ENCODE results near the gene KCNT2. TPM values are rescaled to one million over a fixed set of nuclear protein-coding genes. Genes with fewer than 3 reads are reported as not detected.

The KCNT2 gene
- polyA plus RNA-seq, 2 of the 4 experiments (the other 2 are of a cell fraction): 0.14 to 1.7 TPM

DNA sequence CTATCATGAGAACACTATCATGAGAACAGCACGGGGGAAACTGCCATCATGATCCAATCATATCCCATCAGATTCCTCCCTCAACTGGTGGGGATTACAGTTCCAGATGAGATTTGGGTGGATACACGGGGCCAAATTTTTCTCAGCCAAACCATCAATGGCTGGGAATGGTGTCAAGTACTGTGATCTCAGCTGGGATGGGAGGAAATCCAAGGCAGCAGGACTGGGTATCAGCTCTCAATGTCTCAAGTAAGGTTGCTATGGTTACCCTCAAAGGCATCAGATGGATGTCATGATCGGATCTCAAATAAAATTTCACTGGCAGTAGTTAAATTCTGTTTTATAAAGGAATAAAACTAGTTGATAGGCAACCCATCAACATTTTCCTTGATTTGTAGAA, 399.0 kb downstream of the KCNT2 start:
- 62% methylated on average over 3 of the region's 3 CpGs for WGBS (ENCODE audit: missing lambda C conversion rate)
- H3K4me3 ChIP-seq: no peak overlapping the region
- DNase-seq (ENCODE audit: low read depth in 1 of 2, low spot score in 1 of 2) (no peak), ATAC-seq (no peak), FAIRE-seq (no peak)
- H3K4me2 ChIP-seq: no peak overlapping the region
- H3K4me1 ChIP-seq: no peaks in the 10 kb centered on the region
- TF ChIP-seq RCOR1 (IDR thresholded peaks at IDR 0.05; ENCODE audit: low read depth, low read length): no peak
- no peak for TF ChIP-seq CBX2 (IDR thresholded peaks at IDR 0.05; ENCODE audit: borderline replicate concordance, low read depth)
- no peak for TF ChIP-seq BHLHE40 (IDR thresholded peaks at IDR 0.05; ENCODE audit: low read depth, low read length)
- TF ChIP-seq, protein P1, sequence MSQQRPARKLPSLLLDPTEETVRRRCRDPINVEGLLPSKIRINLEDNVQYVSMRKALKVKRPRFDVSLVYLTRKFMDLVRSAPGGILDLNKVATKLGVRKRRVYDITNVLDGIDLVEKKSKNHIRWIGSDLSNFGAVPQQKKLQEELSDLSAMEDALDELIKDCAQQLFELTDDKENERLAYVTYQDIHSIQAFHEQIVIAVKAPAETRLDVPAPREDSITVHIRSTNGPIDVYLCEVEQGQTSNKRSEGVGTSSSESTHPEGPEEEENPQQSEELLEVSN (IDR thresholded peaks at IDR 0.05; ENCODE audit: borderline replicate concordance, low read depth): no peak
- no peak for TF ChIP-seq ZC3H11A (IDR thresholded peaks at IDR 0.05)
- TF ChIP-seq ELK1 (IDR thresholded peaks at IDR 0.05; ENCODE audit: low read depth, low read length): no peak
- no peak for TF ChIP-seq GATA3 (IDR thresholded peaks at IDR 0.05; ENCODE audit: borderline replicate concordance)
- TF ChIP-seq KDM5A (IDR thresholded peaks at IDR 0.05): no peak
- no peak for TF ChIP-seq ZNF302 (CRISPR knock-in tag; IDR thresholded peaks at IDR 0.05)
- no peak for TF ChIP-seq FOXS1 (CRISPR knock-in tag; IDR thresholded peaks at IDR 0.05)
- TF ChIP-seq MAFK (IDR thresholded peaks at IDR 0.05; ENCODE audit: partially characterized antibody): no peak
- no peak for TF ChIP-seq ZFP36 (IDR thresholded peaks at IDR 0.05; ENCODE audit: borderline replicate concordance, partially characterized antibody)
- no peak for TF ChIP-seq POLR2AphosphoS2 (conservative IDR thresholded peaks at IDR 0.05; ENCODE audit: low read length)
- TF ChIP-seq POLR2A (IDR thresholded peaks at IDR 0.05; ENCODE audit: low read length): no peak
- no peak for TF ChIP-seq PBX3 (IDR thresholded peaks at IDR 0.05)
- TF ChIP-seq RAD21 (conservative IDR thresholded peaks at IDR 0.05 in 1 of 2, IDR thresholded peaks at IDR 0.05 in 1 of 2): no peak
- TF ChIP-seq, protein P2, sequence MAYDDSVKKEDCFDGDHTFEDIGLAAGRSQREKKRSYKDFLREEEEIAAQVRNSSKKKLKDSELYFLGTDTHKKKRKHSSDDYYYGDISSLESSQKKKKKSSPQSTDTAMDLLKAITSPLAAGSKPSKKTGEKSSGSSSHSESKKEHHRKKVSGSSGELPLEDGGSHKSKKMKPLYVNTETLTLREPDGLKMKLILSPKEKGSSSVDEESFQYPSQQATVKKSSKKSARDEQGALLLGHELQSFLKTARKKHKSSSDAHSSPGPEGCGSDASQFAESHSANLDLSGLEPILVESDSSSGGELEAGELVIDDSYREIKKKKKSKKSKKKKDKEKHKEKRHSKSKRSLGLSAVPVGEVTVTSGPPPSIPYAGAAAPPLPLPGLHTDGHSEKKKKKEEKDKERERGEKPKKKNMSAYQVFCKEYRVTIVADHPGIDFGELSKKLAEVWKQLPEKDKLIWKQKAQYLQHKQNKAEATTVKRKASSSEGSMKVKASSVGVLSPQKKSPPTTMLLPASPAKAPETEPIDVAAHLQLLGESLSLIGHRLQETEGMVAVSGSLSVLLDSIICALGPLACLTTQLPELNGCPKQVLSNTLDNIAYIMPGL (CRISPR knock-in tag; IDR thresholded peaks at IDR 0.05; ENCODE audit: borderline replicate concordance): no peak
- CTCF ChIA-PET: no interaction called here
- POLR2A ChIA-PET: no interaction called here
- H3K9me3 ChIP-seq: no peaks in the 10 kb centered on the region
- no peak overlapping the region for H3K27ac ChIP-seq

- ChIA-PET CTCF (interaction anchor here (0.6 to 0.9 kb wide), 2 partner anchors 11 kb away, joined by 3 to 4 read pairs; no protein-coding TSS in a partner anchor), POLR2A (no interaction called here)
- no peaks in the 10 kb centered on the region for H3K4me1 ChIP-seq
- no peak overlapping the region for H3K27ac ChIP-seq
- TF ChIP-seq ZC3H11A (IDR thresholded peaks at IDR 0.05) (no peak), MYC (IDR thresholded peaks at IDR 0.05; ENCODE audit: borderline replicate concordance, low read length) (no peak), BCL3 (IDR thresholded peaks at IDR 0.05) (no peak), MAFK (IDR thresholded peaks at IDR 0.05; ENCODE audit: partially characterized antibody) (no peak), EHMT2 (IDR thresholded peaks at IDR 0.05; ENCODE audit: low read depth) (no peak), CBX8 (IDR thresholded peaks at IDR 0.05) (no peak), ZSCAN20 (CRISPR knock-in tag; IDR thresholded peaks at IDR 0.05) (no peak), HOXB5 (CRISPR knock-in tag; IDR thresholded peaks at IDR 0.05) (no peak), SREBF2 (IDR thresholded peaks at IDR 0.05) (no peak), FOSL2 (IDR thresholded peaks at IDR 0.05) (no peak), FOSL2 (CRISPR knock-in tag; IDR thresholded peaks at IDR 0.05) (no peak), ZFP36 (IDR thresholded peaks at IDR 0.05; ENCODE audit: borderline replicate concordance, partially characterized antibody) (no peak), FOXS1 (CRISPR knock-in tag; IDR thresholded peaks at IDR 0.05) (no peak), TP53 (CRISPR knock-in tag; IDR thresholded peaks at IDR 0.05) (no peak), RNF2 (IDR thresholded peaks at IDR 0.05; ENCODE audit: borderline replicate concordance, low read depth) (no peak), JUN (IDR thresholded peaks at IDR 0.05) (no peak), HDAC2 (IDR thresholded peaks at IDR 0.05) (no peak)
- TF ChIP-seq, protein P1 (IDR thresholded peaks at IDR 0.05; ENCODE audit: borderline replicate concordance, low read depth): no peak
- H3K4me2 ChIP-seq: no peak overlapping the region
- ATAC-seq (no peak), DNase-seq (ENCODE audit: low read depth in 1 of 2, low spot score in 1 of 2) (no peak), FAIRE-seq (no peak)
- 57% methylated on average over 3 of the region's 3 CpGs for WGBS (ENCODE audit: missing lambda C conversion rate)
- H3K4me3 ChIP-seq: no peak overlapping the region
- H3K9me3 ChIP-seq: no peaks in the 10 kb centered on the region
Measured at GRCh38 chr1:196207612-196208217, 400.5 kb downstream of the KCNT2 start.

Data from A549 (cell line).